GM21786 (cell line): Measurements from ENCODE around the gene S100A10.

Experiments
- ATAC-seq: cut with Tn5 transposase; IDR thresholded peaks from one replicate; pipeline ENCODE4 v1.9.1; 2021; ENCODE audit not compliant: unreplicated experiment

The S100A10 gene

DNA sequence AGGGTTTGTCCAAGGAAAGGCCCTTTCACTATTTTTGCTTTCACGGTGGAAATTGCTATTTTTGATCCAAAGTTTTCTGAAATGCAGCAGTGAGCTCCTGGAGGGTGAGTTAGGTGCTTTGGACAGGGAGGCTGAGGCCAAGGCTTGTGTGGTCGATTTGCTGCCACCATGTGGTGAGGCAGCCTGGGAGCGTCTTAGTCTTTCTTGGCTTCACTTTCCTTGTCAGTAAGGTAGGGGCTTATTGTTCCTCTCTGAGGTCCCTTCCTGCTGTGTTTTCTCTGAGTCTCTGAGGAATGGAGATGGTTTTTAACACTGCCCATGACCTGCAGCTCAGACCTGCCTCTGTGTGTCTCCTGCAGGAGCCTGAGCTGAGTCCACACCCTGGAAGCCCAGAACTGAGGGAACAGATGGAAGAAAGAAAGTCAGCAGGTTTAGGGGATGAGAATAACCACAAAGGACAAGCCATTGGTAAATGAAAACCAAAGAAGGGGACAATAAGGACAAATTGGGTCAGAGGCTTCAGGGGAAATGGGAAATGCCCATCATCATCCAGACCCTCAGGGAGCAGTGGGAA, 20.1 kb upstream of the S100A10 start:
- no peak for ATAC-seq

DNA sequence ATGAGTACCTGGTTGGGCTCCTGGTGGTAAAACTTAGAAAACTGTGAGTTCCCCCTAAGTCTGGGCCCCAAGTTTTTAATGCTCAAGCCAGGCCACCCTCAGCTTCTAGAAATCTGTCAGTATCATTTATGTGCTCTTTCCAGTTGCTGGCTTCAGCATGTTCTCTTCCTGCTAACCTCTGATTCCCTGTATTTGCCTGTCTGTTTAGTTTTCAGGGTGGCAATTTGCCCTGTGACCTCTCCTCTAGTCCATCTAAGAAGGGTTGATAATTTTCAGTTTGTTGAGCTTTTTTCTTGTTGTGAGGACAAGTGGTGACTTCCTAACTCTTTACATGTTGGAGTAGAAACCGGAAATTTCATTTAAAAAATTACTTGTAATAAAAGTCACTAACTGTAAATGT, 16.0 kb upstream of the S100A10 start:
- no peak for ATAC-seq

DNA sequence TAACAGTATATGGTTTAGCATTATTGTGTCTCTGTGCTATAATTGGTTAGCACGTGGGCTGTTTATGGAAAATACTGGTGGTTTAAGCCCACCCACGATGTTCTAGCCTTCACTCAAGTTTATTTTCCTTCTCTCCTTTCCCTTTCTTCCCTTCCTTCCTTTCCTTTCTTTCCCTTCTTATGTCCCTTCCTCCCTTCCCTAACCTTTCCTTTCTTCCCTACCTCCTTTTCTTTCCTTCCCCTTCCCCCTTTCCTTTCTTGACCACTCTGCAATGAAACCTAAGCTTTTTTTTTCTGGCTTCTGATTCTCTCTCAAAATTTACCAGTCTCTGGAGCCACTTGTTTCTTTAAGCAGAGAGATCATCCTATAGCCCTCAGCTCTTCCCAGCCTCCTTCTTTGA, 13.4 kb upstream of the S100A10 start:
- no peak for ATAC-seq

DNA sequence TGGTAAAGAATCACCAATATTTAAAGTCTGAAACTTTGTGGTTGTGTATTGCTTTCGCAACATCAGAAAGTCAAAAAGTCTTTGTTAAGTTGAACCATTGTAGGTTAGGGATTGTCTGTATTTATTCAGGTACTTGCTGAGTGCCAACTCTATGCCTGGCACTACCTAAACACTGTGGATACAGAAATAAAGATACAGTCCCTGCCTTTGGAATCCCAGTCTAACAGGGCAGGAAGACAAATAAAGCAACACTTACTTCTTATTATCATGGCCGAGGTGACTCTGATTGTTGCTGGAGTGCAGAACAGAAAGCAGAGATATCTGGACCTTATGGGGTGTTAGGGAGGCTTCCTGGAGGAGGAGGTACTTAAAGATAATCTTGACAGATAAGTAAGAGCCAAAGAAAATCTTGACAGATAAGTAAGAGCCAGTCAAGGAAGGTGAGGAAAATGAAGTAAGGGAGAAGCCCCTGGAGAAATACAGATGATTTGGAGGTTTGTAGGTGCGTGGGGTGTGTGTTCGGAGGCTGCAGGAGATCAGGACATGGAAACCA, 11.8 kb upstream of the S100A10 start:
- no peak for ATAC-seq

DNA sequence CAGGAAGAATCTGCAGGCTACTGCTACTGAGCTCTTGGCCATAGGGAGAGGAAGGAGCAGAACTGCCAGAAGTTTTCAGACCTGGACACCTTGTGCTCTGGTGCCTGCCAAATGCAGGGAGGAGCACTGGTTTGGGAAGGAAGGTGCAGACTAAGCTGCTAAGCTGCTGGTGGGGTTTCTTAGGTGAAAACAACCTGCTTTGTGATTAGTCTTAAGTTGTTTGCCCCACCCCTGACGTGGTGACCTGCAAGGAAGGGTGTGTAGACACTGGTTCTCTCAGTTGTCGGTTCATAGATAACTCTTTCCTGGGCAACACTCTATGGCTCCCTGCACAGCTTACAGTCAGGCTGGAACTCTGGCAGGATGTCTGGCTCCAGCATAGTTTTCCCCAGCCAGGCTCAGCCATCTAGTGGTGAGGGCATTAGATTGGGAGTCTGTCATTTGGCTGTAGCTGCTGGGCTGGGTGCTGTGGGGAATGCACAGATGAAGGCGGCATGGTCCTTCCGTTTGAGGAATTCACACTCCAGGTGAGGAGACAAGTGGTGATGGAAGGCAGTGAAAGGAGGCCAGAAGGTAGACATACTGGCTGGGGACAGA, 10.3 kb upstream of the S100A10 start:
- ATAC-seq = no peak

DNA sequence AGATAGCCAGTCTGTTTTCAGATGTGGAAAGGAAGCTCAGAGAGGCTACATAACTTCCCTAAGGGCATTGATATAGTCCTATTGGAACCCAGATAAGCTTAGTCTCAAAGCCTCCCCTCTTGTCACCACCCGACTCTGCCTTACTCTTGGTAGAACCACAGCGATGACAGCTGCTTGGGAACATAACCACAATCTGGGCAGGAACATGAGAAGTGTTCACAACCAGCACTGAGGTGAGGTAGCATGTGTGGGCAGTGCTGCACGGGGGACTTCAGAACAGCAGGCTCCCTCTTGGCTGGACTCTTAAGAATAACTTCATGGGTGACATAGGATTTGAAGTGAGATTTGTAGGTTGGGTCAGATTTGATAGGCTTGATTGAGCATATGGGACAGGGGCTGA, 9.3 kb upstream of the S100A10 start:
- ATAC-seq = no peak

DNA sequence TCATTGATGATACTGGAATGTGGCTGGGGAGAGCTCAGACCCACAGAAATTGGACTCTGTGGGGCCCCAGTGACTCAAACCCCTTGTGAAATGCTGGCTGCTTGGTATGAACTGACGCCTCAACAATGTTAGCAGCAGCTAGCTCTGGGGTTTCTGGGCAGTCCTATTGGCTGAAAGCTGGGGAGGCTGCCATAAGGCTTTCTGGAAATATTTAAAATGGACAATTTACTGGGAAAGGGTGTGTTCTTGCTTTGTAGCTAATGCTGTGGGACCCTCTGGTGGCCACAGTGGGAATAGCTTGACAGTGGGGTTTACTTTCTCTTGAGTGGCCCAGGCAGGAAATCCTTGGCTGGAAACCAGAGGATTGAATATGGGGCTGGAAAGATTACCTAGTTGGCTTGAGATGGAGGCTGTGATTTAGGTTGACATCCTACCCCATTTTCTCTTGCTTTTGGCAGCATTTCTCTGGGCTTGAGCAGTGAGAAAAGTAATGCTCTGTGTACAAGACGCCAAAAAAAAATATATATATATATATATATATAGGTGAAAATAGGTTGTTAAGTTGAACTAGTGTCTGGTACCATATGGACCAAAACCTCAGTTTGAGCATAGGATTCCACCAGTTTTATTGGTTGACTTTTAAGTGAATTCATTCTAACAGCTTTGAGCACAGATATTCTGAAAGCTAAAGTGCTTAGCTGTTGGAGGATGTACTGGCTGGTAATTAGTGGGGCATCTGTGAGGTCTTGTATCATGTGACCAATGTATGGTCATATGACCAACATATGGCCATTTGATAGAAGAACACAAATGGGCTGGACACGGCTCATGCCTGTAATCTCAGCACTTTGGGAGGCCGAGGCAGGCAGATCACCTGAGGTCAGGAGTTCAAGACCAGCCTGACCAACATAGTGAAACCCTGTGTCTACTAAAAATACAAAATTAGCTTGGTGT, 8.2 kb upstream of the S100A10 start:
- no peak for ATAC-seq

DNA sequence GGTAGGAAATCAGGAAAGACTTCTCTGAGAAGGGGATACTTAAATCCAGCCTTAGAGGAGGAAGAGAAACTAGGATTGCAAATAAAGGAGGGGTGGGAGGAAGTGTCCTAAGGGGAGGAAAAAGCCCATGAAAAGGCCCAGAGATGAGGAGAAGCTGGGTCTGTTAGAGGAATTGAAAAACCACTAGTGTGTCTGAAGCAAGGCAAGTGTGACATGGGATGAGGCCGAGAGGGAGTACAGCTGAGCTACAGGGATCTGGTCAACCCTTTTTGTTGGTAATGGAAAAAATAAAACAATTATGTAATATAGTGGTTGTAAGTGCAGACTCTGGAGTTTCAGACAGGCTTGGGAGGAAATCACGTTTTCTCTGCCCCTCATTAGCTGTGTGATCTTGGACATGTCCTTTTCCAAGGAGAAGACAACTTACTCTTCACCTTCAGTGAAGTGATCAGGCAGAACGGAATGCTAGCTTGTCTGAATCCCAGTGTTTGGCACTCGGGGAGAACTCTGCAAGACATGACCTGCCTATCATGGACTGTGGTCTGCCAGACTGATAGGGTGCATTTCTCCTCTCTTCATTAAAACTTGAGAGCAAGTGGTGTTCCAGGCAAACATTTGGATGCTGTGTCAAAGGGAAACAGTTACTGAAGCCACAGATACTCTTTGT, 7.4 kb upstream of the S100A10 start:
- ATAC-seq = no peak

DNA sequence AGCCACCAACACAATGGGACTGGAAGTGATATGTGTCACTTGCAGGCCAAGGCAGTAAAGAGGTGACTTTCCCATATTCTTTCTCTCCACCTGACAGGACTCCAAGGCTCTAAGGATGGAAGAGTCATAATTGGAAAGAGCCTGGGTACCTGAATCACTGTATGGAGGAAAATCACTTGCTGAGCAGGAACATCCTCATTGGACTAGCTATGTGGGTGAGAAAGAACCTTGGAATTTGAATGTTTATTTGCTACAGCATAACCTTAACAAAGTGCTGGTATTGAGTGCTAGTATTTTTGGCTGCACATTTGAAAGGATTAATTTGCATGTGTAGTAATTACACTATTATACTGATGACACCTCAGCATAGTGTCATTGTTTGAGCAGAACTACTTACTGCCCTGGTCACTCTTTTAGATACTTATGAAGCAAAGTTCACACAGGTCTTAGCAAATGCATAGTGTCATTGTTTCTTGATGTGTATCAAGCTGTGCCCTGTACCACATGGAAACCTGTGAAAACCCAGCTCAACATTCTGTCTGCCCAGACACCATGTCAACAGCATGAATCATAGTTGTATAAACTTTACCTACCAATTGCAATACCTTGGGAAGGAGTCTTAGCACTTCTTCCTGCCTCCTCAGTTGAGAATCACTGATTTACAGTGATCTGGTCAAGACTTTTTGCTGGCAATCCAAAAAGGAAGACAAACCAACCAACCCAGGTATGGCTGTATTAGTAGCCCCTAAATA, 5.1 kb upstream of the S100A10 start:
- ATAC-seq = no peak

DNA sequence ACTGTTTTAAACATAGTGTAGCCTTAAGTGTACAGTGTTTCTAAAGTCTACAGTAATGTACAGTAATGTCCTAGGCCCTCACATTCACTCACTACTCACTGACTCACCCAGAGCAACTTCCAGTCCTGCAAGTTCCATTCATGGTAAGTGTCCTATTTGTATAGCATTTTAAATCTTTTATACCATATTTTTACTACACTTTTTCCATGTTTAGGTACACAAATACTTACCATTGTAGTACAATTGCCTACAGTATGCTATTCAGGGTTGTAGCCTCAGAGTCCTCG, 3.6 kb upstream of the S100A10 start:
- ATAC-seq = no peak

DNA sequence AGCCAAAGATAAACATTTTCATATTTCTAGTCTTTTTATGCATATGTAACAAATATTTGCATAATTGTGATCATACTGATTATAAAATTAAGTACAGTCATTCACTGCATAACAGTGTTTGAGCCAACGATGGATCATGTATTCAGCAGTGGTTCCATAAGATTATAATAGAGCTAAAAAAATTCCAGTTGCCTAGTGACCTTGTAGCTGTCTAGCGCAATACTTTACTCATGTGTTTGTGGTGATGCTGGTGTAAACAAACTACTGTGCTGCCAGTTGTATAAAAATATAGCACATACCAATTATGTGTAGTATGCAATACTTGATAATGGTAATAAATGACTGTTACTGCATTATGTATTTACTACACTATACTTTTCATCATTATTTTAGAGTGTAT, 2.1 kb upstream of the S100A10 start:
- no peak for ATAC-seq

DNA sequence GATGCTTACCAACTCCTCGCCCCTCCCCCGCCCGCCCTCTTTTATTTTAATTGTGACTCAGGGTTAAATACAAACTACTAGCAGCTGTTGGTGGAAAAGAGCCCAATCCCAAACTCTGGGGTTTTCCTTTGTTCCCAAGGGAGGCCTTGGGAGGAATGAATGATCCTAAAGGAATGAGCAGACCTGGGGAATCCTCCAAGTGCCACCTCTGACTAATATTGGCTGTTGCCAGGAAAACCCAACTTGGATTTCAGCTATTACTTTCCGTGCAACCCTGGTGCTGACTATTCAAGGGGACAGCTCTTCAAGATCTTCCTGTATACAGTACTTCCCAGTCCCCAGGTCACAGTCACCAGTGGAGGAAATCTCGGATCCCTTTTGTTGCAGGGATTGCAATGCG, 1.3 kb upstream of the S100A10 start:
- no peak for ATAC-seq

DNA sequence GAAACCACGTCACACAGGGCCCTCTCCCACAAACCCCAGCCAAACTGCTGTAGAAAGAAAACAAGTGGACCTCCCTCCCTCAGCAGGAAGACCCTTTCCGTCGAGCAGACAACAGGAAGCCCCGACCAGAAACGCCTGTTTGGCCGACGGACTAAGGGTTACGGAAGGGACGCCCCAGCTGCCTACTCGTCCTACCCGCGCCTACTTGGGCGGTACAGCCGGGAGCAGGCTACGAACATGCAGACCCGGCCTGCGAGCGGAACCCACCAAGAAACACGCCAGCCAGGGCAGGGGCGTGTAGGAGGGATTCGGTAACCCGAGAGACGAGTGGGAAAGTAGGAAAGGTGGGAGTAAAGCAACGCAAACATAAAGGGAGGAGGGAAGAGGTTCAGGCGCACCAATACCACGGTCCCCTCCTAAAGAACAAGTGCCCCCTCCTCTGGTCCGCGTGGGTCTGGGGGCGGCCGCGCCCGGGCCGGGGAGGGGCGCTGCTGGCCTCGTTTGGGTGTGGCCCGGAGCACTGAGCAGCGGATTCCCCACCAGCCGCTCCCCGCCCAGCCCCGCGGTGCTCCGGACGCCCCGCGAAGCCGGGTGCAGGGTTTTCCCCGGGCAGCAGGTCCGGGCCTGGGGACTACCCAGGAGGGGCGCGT, 450 bp downstream of the S100A10 start:
- ATAC-seq = no peak

DNA sequence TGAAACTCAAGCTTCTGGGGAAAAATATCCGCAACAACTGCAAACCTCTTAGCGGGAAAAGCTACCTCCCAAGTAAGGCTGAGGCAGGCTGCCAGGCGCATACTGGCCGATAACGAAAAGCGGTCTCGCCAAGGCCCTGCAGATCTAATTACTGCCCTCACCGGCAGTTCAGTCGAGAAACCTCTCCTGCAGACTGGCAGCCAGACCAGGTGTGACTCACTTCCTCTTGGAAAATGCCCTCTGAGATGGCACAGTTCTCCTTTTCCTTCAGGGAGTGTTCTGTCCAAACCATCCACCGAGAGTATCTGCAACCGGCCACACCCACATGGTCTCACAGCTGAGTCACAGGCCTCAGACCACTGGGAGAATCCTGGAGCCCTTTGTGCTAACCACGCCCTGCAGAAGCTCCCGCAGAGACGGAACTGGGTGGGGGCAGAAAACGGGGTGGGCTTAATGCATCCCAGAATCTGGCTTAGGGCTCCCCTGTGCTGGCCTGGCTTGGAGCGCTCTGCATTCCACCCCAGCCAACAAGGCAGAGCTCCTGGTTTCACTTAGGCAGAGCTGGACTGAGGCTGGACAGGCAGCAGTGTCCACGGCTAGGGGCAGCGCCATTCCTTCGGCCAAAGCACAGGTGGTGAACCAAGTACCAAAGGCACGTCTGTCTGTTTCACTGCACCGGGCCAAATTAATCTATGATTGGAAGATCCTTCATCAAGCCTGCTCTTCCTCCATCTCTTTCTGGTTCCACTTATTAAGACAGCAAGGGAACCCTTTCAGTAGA, 1.2 kb downstream of the S100A10 start:
- no peak for ATAC-seq

DNA sequence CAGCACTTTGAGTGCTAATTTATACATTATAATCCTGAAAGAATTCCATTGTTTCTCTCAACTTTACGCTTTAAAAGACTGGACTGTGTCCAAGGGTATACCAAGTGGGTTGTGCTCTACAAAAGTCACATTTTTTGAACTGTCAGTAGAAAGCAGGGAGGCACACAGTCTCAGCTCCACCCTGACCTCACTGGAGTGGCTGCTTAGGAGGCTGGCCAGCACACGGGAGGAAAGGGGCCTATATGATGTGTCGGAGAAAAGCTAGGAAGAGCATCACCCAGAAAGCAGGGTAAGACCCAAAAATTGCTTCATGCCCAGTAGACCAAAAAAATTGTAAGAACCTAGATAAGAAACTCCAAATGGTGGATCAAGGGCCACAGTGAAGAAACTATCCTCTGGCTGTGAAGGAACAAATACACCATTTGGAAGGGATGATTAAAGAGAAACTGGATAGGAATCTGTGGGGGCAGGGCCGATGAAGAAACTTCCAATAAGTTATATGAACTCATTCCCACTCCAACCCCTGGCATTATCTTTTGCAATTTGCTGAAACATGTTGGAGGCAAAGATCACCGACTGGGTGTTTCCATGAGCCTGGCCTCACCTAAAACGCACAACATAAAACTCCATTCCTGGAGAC, 1.9 kb downstream of the S100A10 start:
- no peak for ATAC-seq

DNA sequence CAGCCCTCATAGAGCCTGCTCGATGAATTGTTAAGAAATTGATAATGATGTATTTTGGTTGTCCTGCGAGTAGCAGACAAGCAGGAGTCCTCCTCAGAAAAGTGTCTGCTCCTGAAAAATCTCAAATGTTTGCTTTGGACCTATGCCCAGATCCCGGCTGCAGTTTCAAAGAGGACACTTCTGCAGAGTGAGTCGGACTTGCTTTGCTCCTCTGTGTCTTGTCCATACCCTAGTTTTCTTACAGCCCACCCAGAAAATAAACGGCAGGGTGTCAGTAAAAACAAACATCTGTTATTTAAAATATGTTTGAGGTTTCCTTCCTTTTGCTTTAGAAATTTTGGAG, 2.8 kb downstream of the S100A10 start:
- ATAC-seq = no peak

DNA sequence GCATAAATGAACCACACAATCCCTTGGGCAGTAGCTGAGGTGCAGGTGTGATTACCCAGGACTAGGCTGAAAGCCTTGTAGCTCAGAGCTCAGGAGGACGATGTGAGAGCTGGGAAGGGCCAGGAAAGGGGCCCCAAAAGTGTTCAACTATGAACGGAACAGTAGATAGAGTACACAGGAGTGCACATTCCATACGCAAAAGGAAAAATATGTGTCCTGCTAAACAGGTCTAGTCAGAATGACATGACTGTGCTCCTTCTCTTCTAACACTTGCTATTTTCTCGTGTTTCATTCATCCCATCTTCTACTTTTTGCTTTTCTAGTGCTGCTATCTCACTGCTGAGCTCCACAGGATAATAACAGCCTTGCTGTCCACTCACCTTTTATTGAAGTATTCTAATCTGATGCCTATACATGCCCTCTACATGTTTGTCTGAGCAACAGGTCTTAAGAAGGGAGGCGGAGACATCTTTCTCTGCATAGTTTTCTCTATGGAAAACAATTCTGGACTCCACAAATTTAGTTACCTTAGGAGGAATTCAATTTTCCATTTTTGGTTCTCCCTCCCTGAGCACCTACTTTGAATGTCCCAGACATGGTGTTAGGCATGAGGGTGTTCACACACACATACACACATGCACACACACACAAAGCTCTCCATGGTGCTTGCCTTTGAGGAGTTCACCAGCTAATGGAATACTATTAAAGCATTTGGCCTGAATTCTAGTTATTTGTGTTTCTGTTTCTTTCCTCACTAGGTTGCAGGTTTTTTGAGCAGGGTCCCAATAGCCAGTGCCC, 3.4 kb downstream of the S100A10 start:
- no peak for ATAC-seq

DNA sequence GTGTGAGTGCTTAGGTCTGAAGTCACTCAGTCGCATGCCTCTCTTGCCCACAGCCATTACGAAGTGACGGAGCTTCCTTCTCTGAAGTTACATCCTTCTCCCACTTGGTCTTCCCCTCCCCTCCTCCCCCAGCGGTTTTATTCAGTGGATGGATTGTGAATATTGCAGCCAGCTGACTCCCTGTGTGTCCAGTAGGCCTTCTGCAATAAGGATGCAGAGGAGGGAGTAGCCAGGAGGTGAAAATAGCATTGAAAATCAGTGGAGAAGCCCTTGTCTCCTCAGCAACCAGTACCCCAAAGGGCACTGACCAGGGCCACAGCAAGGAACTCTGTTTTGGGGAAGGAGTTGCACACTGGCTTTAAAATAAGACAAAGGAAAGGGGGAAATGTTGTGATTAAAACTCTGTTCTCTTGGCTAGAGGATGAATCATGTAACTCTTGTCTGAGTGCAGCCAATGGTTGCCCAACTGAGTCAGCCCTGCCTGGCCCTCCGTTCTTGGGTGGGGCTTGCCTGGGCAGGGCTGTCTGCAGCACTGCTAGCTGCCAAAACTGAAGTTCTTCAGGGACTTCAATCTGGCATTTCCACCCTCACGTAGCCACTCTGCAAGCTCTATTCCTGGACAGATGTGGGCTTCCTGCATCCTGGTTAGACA, 4.3 kb downstream of the S100A10 start:
- ATAC-seq = no peak
